ENCODE data around the gene ABCA7. TPM values are rescaled to one million over a fixed set of nuclear protein-coding genes. Genes with fewer than 3 reads are reported as not detected.

ABCA7 gene
- total and polyA plus RNA-seq, 3 experiments from 2014 or later = 14.1 to 39.5 (median 33.8) TPM

GRCh38 chr19:993831-994393 lies 46.0 kb upstream of the ABCA7 start:
- peaks cover 6 to 28% (median 10%) of the 10 kb centered on the region in 3 donors for H3K4me1 Mint-ChIP-seq
- H3K27me3 ChIP-seq (ENCODE audit: insufficient read depth, low read length, poor library complexity, severe bottlenecking) = peaks cover 9% of the 10 kb centered on the region
- CTCF ChIA-PET = no interaction called here
- H3K27me3 Mint-ChIP-seq = peaks cover 2 to 11% of the 10 kb centered on the region in 2 donors
- no peaks in the 10 kb centered on the region for H3K36me3 ChIP-seq (ENCODE audit: insufficient read depth, low read length)
- peak overlapping the region in 3 of 8 donors; percentile 46 to 87 (median 82) for H3K27ac Mint-ChIP-seq
- POLR2A ChIA-PET = no interaction called here
- DNase-seq = no peak
- H3K36me3 Mint-ChIP-seq = peaks cover 0 to 27% (median 0%) of the 10 kb centered on the region in 3 donors
- peaks cover 22% of the 10 kb centered on the region for H3K4me1 ChIP-seq (ENCODE audit: insufficient read depth, low read length)
- H3K9me3 Mint-ChIP-seq = peaks cover 0 to 6% (median 0%) of the 10 kb centered on the region in 5 donors
- H3K4me3 Mint-ChIP-seq = peak overlapping the region in 1 of 7 donors; percentile 9
- H3K9me3 ChIP-seq (ENCODE audit: low read length) = no peaks in the 10 kb centered on the region
- H3K27ac ChIP-seq (ENCODE audit: low read depth, low read length) = no peak overlapping the region
- no peak overlapping the region for H3K4me3 ChIP-seq (ENCODE audit: low read length)

- peak overlapping the region in 3 of 8 donors; percentile 17 to 77 (median 36) for H3K27ac Mint-ChIP-seq
- no peak for DNase-seq
- H3K27me3 Mint-ChIP-seq = peaks cover 2 to 17% of the 10 kb centered on the region in 2 donors
- Histone ChIP-seq H3K4me3 (ENCODE audit: low read length) (no peak overlapping the region), H3K27me3 (ENCODE audit: insufficient read depth, low read length, poor library complexity, severe bottlenecking) (peaks cover 15% of the 10 kb centered on the region), H3K27ac (ENCODE audit: low read depth, low read length) (no peak overlapping the region), H3K9me3 (ENCODE audit: low read length) (no peaks in the 10 kb centered on the region), H3K4me1 (ENCODE audit: insufficient read depth, low read length) (peaks cover 22% of the 10 kb centered on the region), H3K36me3 (ENCODE audit: insufficient read depth, low read length) (no peaks in the 10 kb centered on the region)
- ChIA-PET CTCF (no interaction called here), POLR2A (interaction anchor here (1.5 kb wide), 1 partner anchor 10 kb away, joined by 4 read pairs; the partner anchor contains the start of gene WDR18)
- H3K4me3 Mint-ChIP-seq = no peak overlapping the region
- H3K36me3 Mint-ChIP-seq = peaks cover 0 to 24% (median 0%) of the 10 kb centered on the region in 3 donors
- peaks cover 0 to 6% (median 0%) of the 10 kb centered on the region in 5 donors for H3K9me3 Mint-ChIP-seq
- peaks cover 6 to 32% (median 13%) of the 10 kb centered on the region in 3 donors for H3K4me1 Mint-ChIP-seq
Measured at GRCh38 chr19:994516-994915, 45.4 kb upstream of the ABCA7 start.

GRCh38 chr19:995051-995827 lies 44.7 kb upstream of the ABCA7 start:
- no peak overlapping the region for H3K4me3 Mint-ChIP-seq
- ChIA-PET POLR2A (interaction anchor here (1.5 kb wide), 2 partner anchors 11 to 75 kb away, joined by 3 to 4 read pairs; partner anchors contain the start of gene WDR18), CTCF (interaction anchor here (0.5 to 2.5 kb wide), 6 partner anchors 7 to 131 kb away, joined by 3 to 15 read pairs (median 4); partner anchors contain the start of gene WDR18)
- Histone ChIP-seq H3K4me1 (ENCODE audit: insufficient read depth, low read length) (peaks cover 22% of the 10 kb centered on the region), H3K27me3 (ENCODE audit: insufficient read depth, low read length, poor library complexity, severe bottlenecking) (peaks cover 15% of the 10 kb centered on the region), H3K9me3 (ENCODE audit: low read length) (no peaks in the 10 kb centered on the region), H3K4me3 (ENCODE audit: low read length) (no peak overlapping the region), H3K36me3 (ENCODE audit: insufficient read depth, low read length) (no peaks in the 10 kb centered on the region), H3K27ac (ENCODE audit: low read depth, low read length) (no peak overlapping the region)
- H3K36me3 Mint-ChIP-seq = peaks cover 0 to 20% (median 0%) of the 10 kb centered on the region in 3 donors
- H3K9me3 Mint-ChIP-seq = peaks cover 0 to 6% (median 0%) of the 10 kb centered on the region in 5 donors
- peaks cover 2 to 19% of the 10 kb centered on the region in 2 donors for H3K27me3 Mint-ChIP-seq
- peaks cover 6 to 32% (median 13%) of the 10 kb centered on the region in 3 donors for H3K4me1 Mint-ChIP-seq
- peak overlapping the region in 3 of 8 donors; percentile 9 to 96 (median 50) for H3K27ac Mint-ChIP-seq
- DNase-seq = no peak

- Mint-ChIP-seq H3K27me3 (peaks cover 3 to 22% of the 10 kb centered on the region in 2 donors), H3K9me3 (peaks cover 0 to 6% (median 0%) of the 10 kb centered on the region in 5 donors), H3K36me3 (peaks cover 0 to 14% (median 0%) of the 10 kb centered on the region in 3 donors), H3K27ac (peak overlapping the region; percentile 85 to 99 (median 93)), H3K4me3 (peak overlapping the region; percentile 67 to 86 (median 76)), H3K4me1 (peaks cover 6 to 37% (median 13%) of the 10 kb centered on the region in 3 donors)
- H3K4me1 ChIP-seq (ENCODE audit: insufficient read depth, low read length) = peaks cover 26% of the 10 kb centered on the region
- peaks cover 21% of the 10 kb centered on the region for H3K27me3 ChIP-seq (ENCODE audit: insufficient read depth, low read length, poor library complexity, severe bottlenecking)
- POLR2A ChIA-PET = interaction anchor here (0.6 to 3.0 kb wide), 6 partner anchors 8 to 206 kb away, joined by 3 to 24 read pairs (median 4); partner anchors contain the start of gene WDR18
- H3K4me3 ChIP-seq (ENCODE audit: low read length) = peak overlapping the region; percentile 34
- CTCF ChIA-PET = interaction anchor here (0.5 to 2.5 kb wide), 10 partner anchors 8 to 132 kb away, joined by 3 to 15 read pairs (median 5); partner anchors contain the start of genes ARHGAP45 and WDR18
- DNase-seq = peak; percentile 86 to 94 (median 90)
- H3K27ac ChIP-seq (ENCODE audit: low read depth, low read length) = no peak overlapping the region
- H3K36me3 ChIP-seq (ENCODE audit: insufficient read depth, low read length) = no peaks in the 10 kb centered on the region
- no peaks in the 10 kb centered on the region for H3K9me3 ChIP-seq (ENCODE audit: low read length)
Measured at GRCh38 chr19:996051-996838, 43.7 kb upstream of the ABCA7 start.

GRCh38 chr19:998064-998463 lies 41.8 kb upstream of the ABCA7 start:
- Mint-ChIP-seq H3K36me3 (peaks cover 0 to 10% (median 0%) of the 10 kb centered on the region in 3 donors), H3K9me3 (peaks cover 0 to 6% (median 0%) of the 10 kb centered on the region in 5 donors), H3K27ac (peak overlapping the region in 4 of 8 donors; percentile 79 to 85 (median 80)), H3K27me3 (peaks cover 10 to 28% of the 10 kb centered on the region in 2 donors), H3K4me1 (peaks cover 6 to 38% (median 13%) of the 10 kb centered on the region in 3 donors), H3K4me3 (peak overlapping the region in 5 of 7 donors; percentile 7 to 76 (median 31))
- Histone ChIP-seq H3K4me3 (ENCODE audit: low read length) (no peak overlapping the region), H3K36me3 (ENCODE audit: insufficient read depth, low read length) (no peaks in the 10 kb centered on the region), H3K27ac (ENCODE audit: low read depth, low read length) (no peak overlapping the region), H3K4me1 (ENCODE audit: insufficient read depth, low read length) (peaks cover 32% of the 10 kb centered on the region), H3K27me3 (ENCODE audit: insufficient read depth, low read length, poor library complexity, severe bottlenecking) (peaks cover 25% of the 10 kb centered on the region), H3K9me3 (ENCODE audit: low read length) (no peaks in the 10 kb centered on the region)
- ChIA-PET POLR2A (interaction anchor here (0.6 to 3.0 kb wide), 2 partner anchors 13 to 149 kb away, joined by 3 to 24 read pairs; partner anchors contain the start of gene WDR18), CTCF (interaction anchor here (2.0 to 2.5 kb wide), 3 partner anchors 13 to 74 kb away, joined by 6 to 15 read pairs (median 6); partner anchors contain the start of gene WDR18)
- no peak for DNase-seq

- Mint-ChIP-seq H3K4me1 (peaks cover 6 to 38% (median 13%) of the 10 kb centered on the region in 3 donors), H3K27me3 (peaks cover 10 to 28% of the 10 kb centered on the region in 2 donors), H3K9me3 (peaks cover 0 to 6% (median 0%) of the 10 kb centered on the region in 5 donors), H3K27ac (peak overlapping the region in 6 of 8 donors; percentile 26 to 89 (median 53)), H3K4me3 (peak overlapping the region in 6 of 7 donors; percentile 18 to 58 (median 39)), H3K36me3 (peaks cover 0 to 2% (median 0%) of the 10 kb centered on the region in 3 donors)
- ChIA-PET CTCF (interaction anchor here (0.9 to 2.5 kb wide), 4 partner anchors 11 to 74 kb away, joined by 3 to 7 read pairs (median 4); partner anchors contain the start of gene RNU6-2), POLR2A (interaction anchor here (0.6 kb wide), 1 partner anchor 94 kb away, joined by 3 read pairs; no protein-coding TSS in a partner anchor)
- H3K27ac ChIP-seq (ENCODE audit: low read depth, low read length) = no peak overlapping the region
- H3K9me3 ChIP-seq (ENCODE audit: low read length) = no peaks in the 10 kb centered on the region
- DNase-seq = no peak
- peaks cover 25% of the 10 kb centered on the region for H3K27me3 ChIP-seq (ENCODE audit: insufficient read depth, low read length, poor library complexity, severe bottlenecking)
- H3K4me3 ChIP-seq (ENCODE audit: low read length) = no peak overlapping the region
- H3K36me3 ChIP-seq (ENCODE audit: insufficient read depth, low read length) = no peaks in the 10 kb centered on the region
- H3K4me1 ChIP-seq (ENCODE audit: insufficient read depth, low read length) = peaks cover 32% of the 10 kb centered on the region
Measured at GRCh38 chr19:999379-999719, 40.6 kb upstream of the ABCA7 start.

- peaks cover 0 to 6% (median 0%) of the 10 kb centered on the region in 5 donors for H3K9me3 Mint-ChIP-seq
- DNase-seq = peak; percentile 42 to 70 (median 47)
- no peak within 1 kb of the TSS for H3K4me3 ChIP-seq (ENCODE audit: low read length)
Measured at GRCh38 chr19:1000095-1000494, 39.8 kb upstream of the ABCA7 start, which contains the start of gene GRIN3B. Gene GRIN3B, plus strand, starts transcription at chr19:1000419. Its CDS starts 19 bp downstream, at chr19:1000438.

More at GRCh38 chr19:1000095-1000494, 39.8 kb upstream of the ABCA7 start, which contains the start of gene GRIN3B:
- ChIA-PET POLR2A (no interaction called here), CTCF (interaction anchor here (1.2 to 2.5 kb wide), 3 partner anchors 21 to 33 kb away, joined by 3 to 7 read pairs (median 5); partner anchors contain the start of gene RNU6-2)
- Histone ChIP-seq H3K9me3 (ENCODE audit: low read length) (no peaks in the 10 kb centered on the region), H3K27ac (ENCODE audit: low read depth, low read length) (no peak within 1 kb of the TSS), H3K36me3 (ENCODE audit: insufficient read depth, low read length) (no peaks in the 10 kb centered on the region), H3K4me1 (ENCODE audit: insufficient read depth, low read length) (peaks cover 32% of the 10 kb centered on the region), H3K27me3 (ENCODE audit: insufficient read depth, low read length, poor library complexity, severe bottlenecking) (peaks cover 25% of the 10 kb centered on the region)
- H3K4me1 Mint-ChIP-seq = peaks cover 6 to 38% (median 13%) of the 10 kb centered on the region in 3 donors
- peaks cover 0 to 2% (median 0%) of the 10 kb centered on the region in 3 donors for H3K36me3 Mint-ChIP-seq
- peaks cover 10 to 28% of the 10 kb centered on the region in 2 donors for H3K27me3 Mint-ChIP-seq
- H3K4me3 Mint-ChIP-seq = peak within 1 kb of the TSS in 6 of 7 donors; percentile 18 to 59 (median 54)
- peak within 1 kb of the TSS in 6 of 8 donors; percentile 26 to 89 (median 66) for H3K27ac Mint-ChIP-seq

All from CD8-positive, alpha-beta memory T cell (primary cell).